Stimulated activated CD4-positive, alpha-beta T cell treated with anti-CD3 and anti-CD28 coated beads, Interleukin-15, amount 100 ng/mL, for 24 hours (primary cell): ENCODE results near the gene NOP56.
"Not testable (repeated sequence)": the region's sequence is repeated elsewhere in the genome, so short reads cannot be mapped to it uniquely, and the experiment has no call there.

ENCODE experiments used
- DNase-seq: peaks from one replicate; pipeline ENCODE4 v3.0.0-alpha.2; 2020

NOP56 gene

DNA sequence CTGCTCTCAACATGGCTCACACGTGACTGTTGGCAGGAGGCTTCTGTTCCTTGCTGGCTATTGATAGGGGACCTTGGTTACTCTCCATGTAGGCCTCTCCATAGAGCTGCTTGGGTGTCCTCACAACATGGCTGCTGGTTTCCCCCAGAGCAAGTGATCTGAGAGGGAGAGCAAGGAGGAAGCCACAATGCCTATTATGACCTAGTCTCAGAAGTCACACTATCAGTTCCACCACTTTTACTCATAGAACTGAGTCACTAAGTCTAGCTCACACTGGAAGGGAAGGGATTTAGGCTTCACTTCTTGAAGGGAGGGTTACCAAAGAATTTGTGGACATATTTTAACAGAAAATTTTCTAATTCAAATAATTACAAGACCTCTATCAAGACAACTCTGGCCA lies 8.7 kb upstream of the NOP56 start:
- no peak for DNase-seq

GRCh38 chr20:2652724-2653555 lies 508 bp downstream of the NOP56 start:
- peak; percentile 60 for DNase-seq

DNA sequence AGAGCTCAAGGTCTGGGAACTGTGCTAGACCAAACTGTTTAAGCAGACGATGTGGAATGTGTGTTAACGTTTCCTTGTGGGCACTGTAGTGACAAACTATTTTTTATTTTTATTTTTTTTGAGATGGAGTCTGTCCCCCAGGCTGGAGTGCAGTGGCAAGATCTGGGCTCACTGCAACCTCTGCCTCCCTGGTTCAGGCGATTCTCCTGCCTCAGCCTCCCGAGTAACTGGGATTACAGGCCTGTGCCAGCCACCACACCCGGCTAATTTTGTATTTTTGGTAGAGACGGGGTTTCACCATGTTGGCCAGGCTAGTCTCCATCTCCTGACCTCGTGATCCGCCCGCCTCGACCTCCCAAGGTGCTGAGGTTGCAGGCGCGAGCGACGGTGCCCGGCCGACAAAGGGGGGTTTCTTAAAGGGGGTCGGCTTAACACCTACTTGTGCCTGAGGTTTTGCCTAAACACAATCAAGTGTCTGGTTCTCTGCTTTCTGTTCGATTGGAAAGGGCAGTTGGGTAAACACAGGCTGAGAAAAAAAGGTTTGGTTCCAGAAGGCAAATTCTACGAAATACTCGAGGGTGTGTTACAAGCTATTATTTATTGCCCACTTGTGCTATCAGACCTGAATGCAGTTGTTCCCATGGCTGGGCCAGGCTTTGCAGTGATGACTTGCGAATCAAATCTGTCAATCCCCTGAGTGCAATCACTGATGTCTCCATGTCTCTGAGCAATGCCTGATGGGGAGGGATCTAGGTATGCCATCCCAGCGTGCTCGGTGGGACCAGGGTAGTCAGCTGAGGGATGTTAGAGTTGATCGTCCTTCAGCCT lies 1.3 kb downstream of the NOP56 start:
- peak; percentile 25 for DNase-seq

- DNase-seq = no peak
These were observed 2.0 kb downstream of the NOP56 start for GRCh38 chr20:2654384-2654822.

- peak; percentile 17 for DNase-seq
These were observed 2.4 kb downstream of the NOP56 start for GRCh38 chr20:2654831-2655230.

- DNase-seq = no peak
These were observed 3.1 kb downstream of the NOP56 start for GRCh38 chr20:2655331-2656116.

- DNase-seq = peak; percentile 14
These were observed 4.2 kb downstream of the NOP56 start for GRCh38 chr20:2656471-2657117.

DNA sequence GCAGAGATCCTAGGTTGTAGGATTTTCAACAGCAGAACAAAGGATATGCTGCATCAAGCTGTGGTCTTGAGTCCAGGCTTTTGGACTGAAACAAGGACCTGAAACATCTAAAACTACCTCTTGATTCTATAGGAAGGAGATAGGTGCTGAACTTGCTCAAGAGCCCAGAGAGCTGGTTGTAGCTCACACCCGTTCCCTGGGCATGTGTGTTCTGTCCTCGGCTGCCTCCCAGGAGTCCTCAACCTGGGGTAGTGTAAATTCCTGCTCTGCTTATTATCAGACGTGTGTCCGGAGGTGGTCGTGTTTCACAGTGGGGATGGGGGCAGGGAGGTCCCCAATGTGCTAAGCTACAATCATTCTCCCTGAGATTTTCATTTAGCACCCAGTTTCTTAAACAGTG lies 4.8 kb downstream of the NOP56 start:
- DNase-seq = peak; percentile 13

- no peak for DNase-seq
These were observed 5.2 kb downstream of the NOP56 start for GRCh38 chr20:2657674-2658073.

GRCh38 chr20:2658414-2659354 lies 6.3 kb downstream of the NOP56 start:
- DNase-seq = peak; percentile 48

GRCh38 chr20:2659547-2659946 lies 7.1 kb downstream of the NOP56 start:
- DNase-seq = peak; percentile 28

GRCh38 chr20:2663364-2663886 lies 11.0 kb downstream of the NOP56 start:
- no peak for DNase-seq

DNA sequence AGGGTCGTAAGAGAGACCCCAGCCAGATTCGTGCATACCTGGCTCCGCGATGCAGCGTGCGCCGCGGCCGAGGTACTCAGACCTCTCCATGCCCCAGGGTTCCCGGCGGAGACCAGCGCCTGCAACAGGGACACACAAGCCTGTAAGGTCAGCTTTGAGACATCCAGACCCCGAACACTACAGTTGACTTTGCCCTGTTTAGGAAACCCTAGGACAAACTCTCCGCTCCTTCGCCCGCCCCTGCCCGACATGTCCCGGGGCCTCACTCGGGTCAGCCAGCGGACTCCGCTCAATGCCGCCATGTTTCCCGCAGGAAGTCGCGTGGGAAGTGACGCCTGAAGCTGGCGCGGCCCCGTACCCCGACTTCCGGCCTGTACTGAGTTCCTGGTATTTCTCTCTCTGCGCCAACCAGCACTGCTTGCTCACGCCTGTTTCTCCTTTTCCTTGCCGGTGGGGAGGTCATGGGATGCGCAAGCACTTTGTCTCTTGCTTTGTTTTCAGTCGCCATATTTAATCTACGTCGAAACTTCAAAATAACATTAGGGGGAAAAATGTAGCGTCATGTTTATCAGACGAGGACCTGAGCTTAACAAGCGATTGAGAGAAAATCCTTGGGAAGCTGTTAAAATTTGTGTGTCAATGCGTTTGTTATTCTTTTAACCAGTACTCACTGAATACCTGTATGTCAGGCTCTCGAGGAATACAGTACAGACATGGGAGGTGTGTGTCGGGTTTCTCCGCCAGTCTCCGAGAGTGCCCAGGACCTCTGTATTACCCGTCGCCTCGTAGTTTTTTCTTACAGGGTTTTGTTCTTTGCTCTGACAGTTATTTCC lies 11.7 kb downstream of the NOP56 start, which contains the start of gene IDH3B:
Gene IDH3B (minus strand): TSS at position 330 of the 833 bp plus-strand sequence. CDS start 28 bp downstream, at position 302.
- DNase-seq = peak; percentile 93

DNA sequence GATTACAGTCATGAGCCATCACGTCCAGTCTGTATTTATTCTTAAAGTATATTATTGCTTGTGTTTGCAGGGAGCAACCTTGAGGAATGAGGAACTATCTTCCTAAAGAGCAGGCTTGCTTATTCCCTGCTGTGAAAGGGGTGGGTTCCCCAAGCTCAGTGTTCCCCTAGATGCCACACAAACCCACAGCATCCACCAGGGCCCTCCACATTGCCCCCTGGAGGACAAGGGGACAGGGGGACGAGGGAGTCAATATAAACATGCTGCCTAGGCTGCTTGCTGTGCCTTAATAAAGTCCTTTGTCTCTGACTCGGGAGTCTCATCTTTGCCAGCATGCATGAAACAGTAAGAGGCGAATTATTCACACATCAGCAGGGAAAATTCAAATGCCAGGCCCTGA lies 19.5 kb downstream of the NOP56 start:
- DNase-seq = no peak

DNA sequence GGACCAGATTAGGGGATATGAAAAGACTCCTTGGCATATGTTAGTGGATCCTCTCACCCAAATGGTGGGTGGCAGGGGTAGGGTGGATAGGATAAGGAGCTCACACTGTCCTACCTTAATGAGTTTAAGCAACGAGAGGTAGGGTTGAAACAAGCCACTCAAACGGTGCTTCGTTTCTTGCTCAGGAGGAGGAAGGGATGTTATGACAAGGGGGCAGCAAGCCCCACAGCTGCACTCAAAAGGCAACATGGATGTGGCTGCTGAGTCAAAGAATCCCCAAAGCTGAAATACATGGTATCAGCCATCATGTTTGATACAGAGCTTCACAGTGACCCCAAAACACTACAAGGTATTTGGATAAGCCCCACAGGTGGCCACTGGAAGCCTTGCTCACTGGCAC lies 20.0 kb downstream of the NOP56 start:
- no peak for DNase-seq

DNA sequence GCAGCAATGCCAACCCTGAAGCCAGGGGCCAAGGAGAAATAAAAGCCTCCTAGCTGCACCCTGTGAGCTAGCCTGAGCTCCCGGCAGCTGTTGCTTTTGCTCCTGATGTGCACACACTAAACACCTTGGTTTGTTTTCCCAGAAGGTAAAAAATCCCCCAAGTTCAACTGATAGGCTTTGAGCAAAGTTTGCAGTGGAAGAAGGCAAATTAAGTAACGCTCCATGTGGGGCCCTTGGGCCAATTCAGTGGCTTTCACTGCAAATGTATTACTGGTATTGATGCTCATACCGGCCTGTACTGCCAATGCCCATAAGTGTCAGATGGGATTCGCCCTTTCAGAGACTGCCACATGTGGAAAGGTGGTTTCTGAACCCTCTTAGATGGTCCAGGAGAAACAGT lies 21.0 kb downstream of the NOP56 start:
- DNase-seq = no peak

DNA sequence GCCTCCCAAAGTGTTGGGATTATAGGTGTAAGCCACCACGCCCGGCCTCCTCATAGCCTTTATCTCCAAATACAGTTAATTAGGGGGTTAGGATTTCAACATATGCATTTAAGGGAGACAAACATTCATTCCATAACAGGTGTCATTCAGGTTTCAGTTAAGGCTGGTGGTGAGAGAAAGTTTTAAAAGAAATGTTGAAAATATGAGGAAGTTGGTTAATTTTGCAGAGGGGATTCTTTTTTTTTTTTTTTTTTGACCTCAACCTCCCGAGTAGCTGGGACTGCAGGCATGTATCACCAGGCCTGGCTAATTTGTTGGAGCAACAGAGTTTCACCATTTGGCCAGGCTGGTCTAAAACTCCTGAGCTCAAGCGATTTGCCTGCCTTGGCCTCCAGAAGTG lies 27.6 kb downstream of the NOP56 start:
- DNase-seq = no peak

- not testable (repeated sequence) for DNase-seq
These were observed 29.6 kb downstream of the NOP56 start for GRCh38 chr20:2682040-2682439.

DNA sequence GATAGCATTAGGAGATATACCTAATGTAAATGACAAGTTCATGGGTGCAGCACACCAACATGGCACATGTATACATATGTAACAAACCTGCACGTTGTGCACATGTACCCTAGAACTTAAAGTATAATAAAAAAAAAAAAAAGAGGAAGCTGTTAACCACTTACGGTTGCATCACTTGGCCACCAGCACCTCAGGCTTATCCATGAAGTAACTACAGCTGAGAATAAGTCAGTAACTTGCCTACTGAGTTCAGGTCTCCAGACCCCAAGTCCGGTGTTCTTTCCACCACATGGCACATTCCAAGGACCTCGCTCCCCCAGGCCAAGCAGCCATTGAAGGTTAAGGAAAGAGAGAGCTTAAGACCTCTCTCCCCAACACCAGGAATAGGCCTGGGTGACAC lies 32.4 kb downstream of the NOP56 start:
- not testable (repeated sequence) for DNase-seq

- DNase-seq = no peak
These were observed 35.1 kb downstream of the NOP56 start for GRCh38 chr20:2687514-2687913.
